SK-N-SH (cell line): Measurements from ENCODE around the gene C9orf78. TPM values are rescaled to one million over a fixed set of nuclear protein-coding genes. Genes with fewer than 3 reads are reported as not detected.

Experiments used
- CTCF ChIA-PET: fragments of 300-600, 350-600 bp; formaldehyde crosslinking; extraction: SDS; loops from one replicate; lab custom pipeline; 2021; lab: Yijun Ruan, JAX
- POLR2A ChIA-PET: fragments of 350-600 bp; sonication (Branson Sonifier 250); formaldehyde crosslinking; extraction: SDS; loops from one replicate; lab custom pipeline; 2020; ENCODE audit warnings: antibody characterized with exemption, inconsistent platforms; lab: Yijun Ruan, JAX
- DNase-seq: peaks from one replicate; pipeline ENCODE4 v3.0.0; 2012
- H2AFZ ChIP-seq: fragments of 200-600 bp; sonication (generic); 2 replicates; pipeline ENCODE4 v1.8.1; 2016; ENCODE audit warnings: antibody characterized with exemption, mild to moderate bottlenecking, low read depth
- H3F3A ChIP-seq: fragments of 200-600 bp; sonication (generic); replicated peaks from 2 replicates; pipeline ENCODE3; 2016; ENCODE audit warnings: antibody characterized with exemption, mild to moderate bottlenecking; ENCODE audit not compliant: insufficient read depth
- H3K27ac ChIP-seq, 2 experiments: fragments of 200-500 bp in 1 of 2; fragments of 200-600 bp in 1 of 2; sonication (Bioruptor generic) in 1 of 2; sonication (generic), shearing (Covaris generic) in 1 of 2; 2 replicates each; pipeline versions ENCODE4 v1.5.1 to v1.6.1; 2014 to 2016; ENCODE audit warnings: low read depth in 2 of 2, inconsistent platforms in 1 of 2, low read length in 1 of 2, mild to moderate bottlenecking in 1 of 2, mixed read lengths in 1 of 2
- H3K27me3 ChIP-seq: fragments of 200-600 bp; sonication (generic), shearing (Covaris generic); 2 replicates; pipeline ENCODE4 v1.6.1; 2016; ENCODE audit warnings: mixed run types; ENCODE audit not compliant: insufficient read depth
- H3K36me3 ChIP-seq, 2 experiments: fragments of 200-500 bp in 1 of 2; fragments of 200-600 bp in 1 of 2; sonication (Bioruptor generic) in 1 of 2; sonication (generic) in 1 of 2; replicated peaks in 1 of 2; 2 replicates each; pipeline versions ENCODE3 to v1.5.1; 2014 to 2016; ENCODE audit warnings: low read length in 1 of 2, mild to moderate bottlenecking in 1 of 2; ENCODE audit not compliant: insufficient read depth in 2 of 2, control insufficient read depth in 1 of 2
- H3K4me1 ChIP-seq, 2 experiments: fragments of 200-500 bp in 1 of 2; fragments of 200-600 bp in 1 of 2; sonication (Bioruptor generic) in 1 of 2; sonication (generic), shearing (Covaris generic) in 1 of 2; 2 replicates each; pipeline versions ENCODE4 v1.5.1 to v1.6.1; 2014 to 2016; ENCODE audit warnings: low read depth in 1 of 2, low read length in 1 of 2, mixed run types in 1 of 2; ENCODE audit not compliant: insufficient read depth in 2 of 2, control insufficient read depth in 1 of 2
- H3K4me2 ChIP-seq: fragments of 200-600 bp; sonication (generic), shearing (Covaris generic); 2 replicates; pipeline ENCODE4 v1.6.1; 2017; ENCODE audit warnings: mixed run types
- H3K4me3 ChIP-seq, 2 experiments: fragments of 200-500 bp in 1 of 2; fragments of 200-600 bp in 1 of 2; sonication (Bioruptor generic) in 1 of 2; sonication (generic), shearing (Covaris generic) in 1 of 2; 2 replicates each; pipeline versions ENCODE4 v1.5.1 to v1.8.1; 2014 to 2016; ENCODE audit warnings: low read depth in 2 of 2, inconsistent platforms in 1 of 2, low read length in 1 of 2, mild to moderate bottlenecking in 1 of 2, mixed read lengths in 1 of 2, moderate library complexity in 1 of 2
- H3K79me2 ChIP-seq: fragments of 200-600 bp; sonication (generic); 2 replicates; pipeline ENCODE4 v1.8.1; 2017; ENCODE audit warnings: mild to moderate bottlenecking; ENCODE audit not compliant: insufficient read depth
- H3K9ac ChIP-seq: fragments of 200-600 bp; sonication (generic); 2 replicates; pipeline ENCODE4 v1.6.1; 2017; ENCODE audit warnings: mixed run types
- H3K9me2 ChIP-seq: fragments of 200-600 bp; sonication (generic); 2 replicates; pipeline ENCODE4 v1.6.1; 2017; ENCODE audit warnings: mixed run types
- H3K9me3 ChIP-seq: fragments of 200-600 bp; sonication (generic); 2 replicates; pipeline ENCODE4 v1.6.1; 2017; ENCODE audit warnings: mixed run types, mild to moderate bottlenecking, moderate library complexity
- H4K20me1 ChIP-seq: fragments of 200-600 bp; sonication (generic); 2 replicates; pipeline ENCODE4 v1.6.1; 2017; ENCODE audit warnings: mild to moderate bottlenecking, mixed run types; ENCODE audit not compliant: insufficient read depth
- CHD2 ChIP-seq: fragments of 150-350 bp; IDR thresholded peaks from 2 replicates; pipeline ENCODE4 v1.6.1; 2018; ENCODE audit warnings: low read length; ENCODE audit not compliant: partially characterized antibody
- ELF1 ChIP-seq: IDR thresholded peaks from 2 replicates; pipeline ENCODE4 v1.4.0; 2012
- FOSL2 ChIP-seq: IDR thresholded peaks from 2 replicates; pipeline ENCODE4 v1.4.0; 2012; ENCODE audit warnings: low read depth, mild to moderate bottlenecking, moderate library complexity, borderline replicate concordance
- FOXJ3 ChIP-seq: sonication (generic); formaldehyde crosslinking; IDR thresholded peaks from 2 replicates; pipeline ENCODE4 v1.5.1; 2020; ENCODE audit warnings: mild to moderate bottlenecking, missing genetic modification reagents
- JUND ChIP-seq: IDR thresholded peaks from 2 replicates; pipeline ENCODE4 v1.4.0; 2012
- NFIC ChIP-seq: IDR thresholded peaks from 2 replicates; pipeline ENCODE4 v1.4.0; 2012; ENCODE audit warnings: borderline replicate concordance
- NRF1 ChIP-seq: IDR thresholded peaks from 2 replicates; pipeline ENCODE4 v1.6.1; 2012; ENCODE audit warnings: low read depth, mild to moderate bottlenecking, low read length
- POLR2AphosphoS5 ChIP-seq: IDR thresholded peaks from 2 replicates; pipeline ENCODE4 v1.6.1; 2012; ENCODE audit warnings: low read depth, low read length
- RCOR1 ChIP-seq: fragments of 150-350 bp; IDR thresholded peaks from 2 replicates; pipeline ENCODE4 v1.6.1; 2017; ENCODE audit warnings: antibody characterized with exemption, low read length
- RXRA ChIP-seq: IDR thresholded peaks from 2 replicates; pipeline ENCODE4 v1.4.0; 2012; ENCODE audit warnings: low read depth, mild to moderate bottlenecking, borderline replicate concordance
- SIN3A ChIP-seq: IDR thresholded peaks from 2 replicates; pipeline ENCODE4 v1.6.1; 2012; ENCODE audit warnings: low read depth, mild to moderate bottlenecking, low read length, moderate library complexity, borderline replicate concordance
- SMC3 ChIP-seq: IDR thresholded peaks from 2 replicates; pipeline ENCODE4 v1.6.1; 2012; ENCODE audit warnings: low read depth, low read length, improper control_type of control experiment
- TCF12 ChIP-seq: IDR thresholded peaks from 2 replicates; pipeline ENCODE4 v1.4.0; 2012
- TEAD4 ChIP-seq: IDR thresholded peaks from 2 replicates; pipeline ENCODE4 v1.4.0; 2012; ENCODE audit warnings: mild to moderate bottlenecking, borderline replicate concordance; ENCODE audit not compliant: insufficient read depth
- YY1 ChIP-seq: IDR thresholded peaks from 2 replicates; pipeline ENCODE4 v1.4.0; 2012; ENCODE audit warnings: low read depth, mild to moderate bottlenecking
- WGBS: methylation state at CpG from one replicate; pipeline ENCODE4 v1.1.6; 2017; ENCODE audit warnings: low lambda C conversion rate; 5-methylcytosine and 5-hydroxymethylcytosine counted together
- polyA plus RNA-seq, 3 experiments: library from polyadenylated mRNA; depleted of rRNA; stranded (reverse); fragments of >200 nt; gene quantifications; 2 replicates each; pipeline ENCODE4 v1.2.3, GENCODE V29; 2012
- TF ChIP-seq, protein P1 (sequence below): fragments of 200-600 bp; sonication (generic); IDR thresholded peaks from 2 replicates; pipeline ENCODE4 v1.6.1; 2017; ENCODE audit warnings: antibody characterized with exemption, mild to moderate bottlenecking, moderate library complexity
- TF ChIP-seq, protein P2 (sequence below): fragments of 150-350 bp; IDR thresholded peaks from 2 replicates; pipeline ENCODE4 v1.6.1; 2016; ENCODE audit warnings: mild to moderate bottlenecking, low read depth, low read length

The C9orf78 gene
- polyA plus RNA-seq, 1 of the 3 experiments (the other 2 are of a cell fraction) = 59.2 TPM

- Histone ChIP-seq H4K20me1 (no peaks in the 10 kb centered on the region), H2AFZ (no peak overlapping the region), H3K4me3 (no peak overlapping the region), H3K9me3 (no peaks in the 10 kb centered on the region), H3K4me1 (no peaks in the 10 kb centered on the region; a peak in 1 of 4 replicates), H3K27me3 (no peaks in the 10 kb centered on the region), H3K9ac (no peak overlapping the region)
- WGBS = 91% methylated on average over 9 of the region's 11 CpGs
- no peak for TF ChIP-seq RXRA
- TF ChIP-seq CHD2 = no peak
- TF ChIP-seq YY1 = no peak
- TF ChIP-seq, protein P1, sequence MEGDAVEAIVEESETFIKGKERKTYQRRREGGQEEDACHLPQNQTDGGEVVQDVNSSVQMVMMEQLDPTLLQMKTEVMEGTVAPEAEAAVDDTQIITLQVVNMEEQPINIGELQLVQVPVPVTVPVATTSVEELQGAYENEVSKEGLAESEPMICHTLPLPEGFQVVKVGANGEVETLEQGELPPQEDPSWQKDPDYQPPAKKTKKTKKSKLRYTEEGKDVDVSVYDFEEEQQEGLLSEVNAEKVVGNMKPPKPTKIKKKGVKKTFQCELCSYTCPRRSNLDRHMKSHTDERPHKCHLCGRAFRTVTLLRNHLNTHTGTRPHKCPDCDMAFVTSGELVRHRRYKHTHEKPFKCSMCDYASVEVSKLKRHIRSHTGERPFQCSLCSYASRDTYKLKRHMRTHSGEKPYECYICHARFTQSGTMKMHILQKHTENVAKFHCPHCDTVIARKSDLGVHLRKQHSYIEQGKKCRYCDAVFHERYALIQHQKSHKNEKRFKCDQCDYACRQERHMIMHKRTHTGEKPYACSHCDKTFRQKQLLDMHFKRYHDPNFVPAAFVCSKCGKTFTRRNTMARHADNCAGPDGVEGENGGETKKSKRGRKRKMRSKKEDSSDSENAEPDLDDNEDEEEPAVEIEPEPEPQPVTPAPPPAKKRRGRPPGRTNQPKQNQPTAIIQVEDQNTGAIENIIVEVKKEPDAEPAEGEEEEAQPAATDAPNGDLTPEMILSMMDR = no peak
- TF ChIP-seq NFIC = no peak
- TF ChIP-seq, protein P2, sequence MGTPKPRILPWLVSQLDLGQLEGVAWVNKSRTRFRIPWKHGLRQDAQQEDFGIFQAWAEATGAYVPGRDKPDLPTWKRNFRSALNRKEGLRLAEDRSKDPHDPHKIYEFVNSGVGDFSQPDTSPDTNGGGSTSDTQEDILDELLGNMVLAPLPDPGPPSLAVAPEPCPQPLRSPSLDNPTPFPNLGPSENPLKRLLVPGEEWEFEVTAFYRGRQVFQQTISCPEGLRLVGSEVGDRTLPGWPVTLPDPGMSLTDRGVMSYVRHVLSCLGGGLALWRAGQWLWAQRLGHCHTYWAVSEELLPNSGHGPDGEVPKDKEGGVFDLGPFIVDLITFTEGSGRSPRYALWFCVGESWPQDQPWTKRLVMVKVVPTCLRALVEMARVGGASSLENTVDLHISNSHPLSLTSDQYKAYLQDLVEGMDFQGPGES = no peak
- no peak for TF ChIP-seq ELF1
- TF ChIP-seq NRF1 = no peak
- no peak for TF ChIP-seq TCF12
- TF ChIP-seq SMC3 = no peak
- no peak for TF ChIP-seq FOSL2
- no peak for TF ChIP-seq JUND
- TF ChIP-seq TEAD4 = no peak
- no peak for TF ChIP-seq POLR2AphosphoS5
- TF ChIP-seq RCOR1 = no peak
- no peak for TF ChIP-seq FOXJ3 (CRISPR knock-in tag)
- no peak for TF ChIP-seq SIN3A
- TF ChIP-seq, all 33 proteins: peak for 0
- Histone ChIP-seq H3F3A (peaks cover 12% of the 10 kb centered on the region), H3K27ac (no peak overlapping the region; a peak in 1 of 4 replicates), H3K79me2 (no peaks in the 10 kb centered on the region), H3K36me3 (peaks cover 31 to 60% of the 10 kb centered on the region in 2 experiments), H3K9me2 (no peaks in the 10 kb centered on the region), H3K4me2 (no peak overlapping the region)
- ChIA-PET CTCF (interaction anchor here (0.8 kb wide), 1 partner anchor 25 kb away, joined by 3 read pairs; no protein-coding TSS in a partner anchor), POLR2A (no interaction called here)
- DNase-seq = no peak
Observed at GRCh38 chr9:129815278-129815677, 19.8 kb downstream of the C9orf78 start.
